ENCODE results near the gene CD19.
"Not testable (repeated sequence)": the region's sequence is repeated elsewhere in the genome, so short reads cannot be mapped to it uniquely, and the experiment has no call there.

The CD19 gene

DNA sequence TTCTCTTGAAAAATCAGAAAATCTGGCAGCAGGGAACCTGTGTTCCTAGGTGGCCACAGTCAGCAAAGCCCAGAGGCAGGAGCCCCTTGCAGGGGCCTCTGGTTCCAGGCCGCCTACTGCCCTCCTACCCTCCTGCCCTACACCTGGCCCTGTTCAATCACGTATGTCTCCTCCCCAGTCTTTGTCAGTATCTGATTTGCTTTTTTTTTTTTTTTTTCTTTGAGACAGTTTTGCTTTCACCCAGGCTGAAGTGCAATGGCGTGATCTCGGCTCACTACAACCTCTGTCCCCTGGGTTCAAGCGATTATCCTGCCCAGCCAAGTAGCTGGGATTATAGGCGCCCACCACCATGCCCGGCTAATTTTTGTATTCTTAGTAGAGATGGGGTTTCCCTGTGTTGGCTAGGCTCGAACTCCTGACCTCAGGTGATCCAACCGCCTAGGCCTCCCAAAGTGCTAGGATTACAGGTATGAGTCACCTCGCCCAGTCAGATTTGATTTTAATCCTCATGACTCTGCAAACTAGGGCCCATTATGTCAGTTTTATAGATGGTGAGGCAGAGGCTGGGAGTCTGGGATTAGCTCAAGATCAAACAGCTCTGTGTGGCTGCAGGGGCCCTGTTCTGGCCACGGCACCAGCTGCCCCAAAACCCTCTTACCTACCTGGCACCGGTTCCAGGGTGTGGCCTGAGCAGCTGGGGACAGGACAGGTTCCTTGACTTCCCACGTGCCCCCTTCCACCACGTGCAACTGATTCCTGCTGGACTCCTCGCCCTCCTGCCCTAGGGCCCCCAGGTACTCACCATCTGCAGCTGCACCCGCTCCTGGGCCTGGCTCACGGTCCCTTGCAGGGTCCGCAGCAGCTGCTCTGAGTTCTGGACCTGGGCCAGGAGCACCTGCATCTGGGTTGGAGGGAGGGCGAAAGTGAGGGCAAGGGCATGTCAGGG is 21.4 kb upstream of the CD19 start:
- DNase-seq = peak; percentile 3

DNA sequence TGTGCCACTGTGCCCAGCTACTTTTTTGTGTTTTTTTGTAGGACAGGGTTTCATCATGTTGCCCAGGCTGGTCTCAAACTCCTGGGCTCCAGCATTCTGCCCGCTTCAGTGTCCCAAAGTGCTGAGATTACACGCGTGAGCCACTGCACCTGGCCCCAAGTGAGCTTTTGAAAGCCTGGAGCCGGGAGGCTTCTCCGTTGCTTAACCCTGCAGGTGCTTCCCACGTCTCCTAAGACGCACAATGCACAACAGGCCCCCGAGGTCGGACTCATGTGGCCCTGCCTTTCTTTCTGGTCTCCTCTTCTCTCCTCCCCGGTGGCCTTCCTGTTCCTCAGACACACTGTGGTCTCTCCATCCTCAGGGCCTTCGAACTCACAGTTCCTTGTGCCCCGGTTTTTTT is 19.2 kb upstream of the CD19 start:
- DNase-seq = no peak

DNA sequence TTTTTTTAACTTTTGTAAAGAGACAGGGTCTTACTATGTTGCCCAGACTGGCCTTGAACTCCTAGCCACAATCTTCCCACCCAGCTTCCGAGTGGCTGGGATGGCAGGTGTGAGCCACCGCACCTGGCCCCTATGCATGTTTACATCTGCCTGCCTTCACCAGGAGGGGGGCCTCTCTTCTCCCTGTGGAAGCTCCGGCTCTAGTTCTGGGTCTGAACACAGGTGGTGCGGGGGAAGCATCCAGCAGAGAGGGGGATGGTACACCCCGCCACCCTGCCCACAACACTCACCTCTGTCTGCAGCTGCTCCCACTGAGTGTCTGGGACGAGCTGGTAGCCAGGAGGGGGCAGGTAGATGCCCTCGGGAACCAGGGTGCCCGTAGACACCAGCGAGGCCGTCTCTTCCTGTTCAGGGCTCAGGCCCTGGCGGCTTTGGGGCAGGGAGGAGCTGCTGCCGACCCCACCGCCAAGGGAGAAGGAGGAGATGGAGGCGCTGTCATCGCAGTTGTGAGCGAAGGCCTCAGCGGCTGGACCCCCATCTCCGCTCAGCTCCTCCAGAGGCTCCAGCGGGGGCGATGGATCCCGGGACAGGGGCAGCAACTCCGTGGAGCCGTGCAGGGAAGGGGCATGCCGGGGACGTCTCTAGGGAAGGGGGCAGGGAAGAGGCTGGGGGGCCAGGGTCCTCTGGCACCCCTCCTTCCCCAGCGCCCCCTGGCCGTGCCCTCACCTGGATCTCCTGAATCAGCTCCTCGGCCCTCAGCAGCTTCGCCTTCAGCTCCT is 17.6 kb upstream of the CD19 start:
- DNase-seq = no peak

DNA sequence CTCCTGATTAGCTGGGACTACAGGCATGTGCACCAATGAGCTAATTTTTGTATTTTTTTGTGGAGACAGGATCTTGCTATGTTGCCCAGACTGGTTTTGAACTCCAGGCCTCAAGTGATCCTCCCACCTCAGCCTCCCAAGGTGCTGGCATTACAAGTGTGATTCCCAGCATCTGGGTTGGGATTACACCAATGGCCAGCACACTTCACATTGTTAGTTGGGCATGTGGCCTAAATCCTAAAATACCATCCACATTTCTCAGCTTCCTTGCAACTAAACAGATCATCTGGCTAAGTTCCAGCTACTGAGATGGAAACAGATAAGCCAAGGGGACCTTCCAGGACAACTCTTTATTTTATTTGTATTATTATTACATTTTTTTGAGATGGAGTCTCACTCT is 16.6 kb upstream of the CD19 start:
- DNase-seq = peak; percentile 74

DNA sequence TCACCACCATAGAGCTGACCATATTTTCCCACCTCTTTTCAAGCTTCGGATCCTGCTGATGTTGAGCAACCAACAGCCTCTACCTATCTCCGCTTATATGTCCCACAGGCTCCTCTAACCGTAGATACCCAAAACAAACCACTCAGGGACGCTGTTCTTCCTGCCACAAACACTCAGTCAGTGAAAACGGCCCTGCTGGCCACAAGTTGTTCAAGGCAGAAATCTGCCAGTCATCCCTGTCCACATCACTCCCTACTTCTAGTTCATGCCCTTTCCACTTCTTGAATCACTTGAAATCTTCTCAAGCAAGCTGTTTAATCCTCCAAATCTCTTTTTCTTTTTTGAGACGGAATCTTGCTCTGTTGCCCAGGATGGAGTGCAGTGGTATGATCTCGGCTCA is 14.7 kb upstream of the CD19 start:
- DNase-seq = no peak

DNA sequence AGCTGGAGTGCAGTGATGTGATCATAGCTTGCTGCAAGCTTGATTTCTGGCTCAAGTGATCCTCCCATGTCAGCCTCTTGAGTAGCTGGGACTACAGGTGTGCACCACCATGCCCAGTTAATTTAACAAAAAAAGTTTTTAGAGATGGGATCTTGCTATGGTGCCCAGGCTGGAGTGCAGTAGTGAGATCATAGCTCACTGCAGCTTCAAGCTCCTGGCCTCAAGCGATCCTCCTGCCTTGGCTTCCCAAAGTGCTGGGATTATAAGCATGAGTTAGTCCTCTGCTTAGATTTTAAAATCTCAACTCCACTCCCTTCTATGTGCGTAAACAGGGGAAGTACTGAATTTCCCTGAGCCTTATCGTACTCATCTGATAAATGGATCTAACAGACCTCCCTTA is 13.1 kb upstream of the CD19 start:
- no peak for DNase-seq

DNA sequence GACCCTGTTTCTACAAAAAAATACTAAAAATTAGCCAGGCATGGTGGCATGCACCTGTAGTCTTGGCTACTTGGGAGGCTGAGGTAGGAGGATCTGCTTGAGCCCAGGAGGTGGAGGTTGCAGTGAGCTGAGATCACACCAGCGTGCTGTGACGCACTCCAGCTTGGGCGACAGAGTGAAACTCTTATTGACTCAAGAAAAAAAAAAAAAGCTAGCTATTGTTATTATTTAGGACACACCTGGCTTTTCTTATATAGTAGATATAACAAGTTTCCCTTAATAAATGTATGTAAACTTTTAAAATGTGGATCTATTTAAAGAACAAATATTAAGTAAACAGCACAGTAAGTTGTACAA is 8.6 kb upstream of the CD19 start:
- DNase-seq = no peak

DNA sequence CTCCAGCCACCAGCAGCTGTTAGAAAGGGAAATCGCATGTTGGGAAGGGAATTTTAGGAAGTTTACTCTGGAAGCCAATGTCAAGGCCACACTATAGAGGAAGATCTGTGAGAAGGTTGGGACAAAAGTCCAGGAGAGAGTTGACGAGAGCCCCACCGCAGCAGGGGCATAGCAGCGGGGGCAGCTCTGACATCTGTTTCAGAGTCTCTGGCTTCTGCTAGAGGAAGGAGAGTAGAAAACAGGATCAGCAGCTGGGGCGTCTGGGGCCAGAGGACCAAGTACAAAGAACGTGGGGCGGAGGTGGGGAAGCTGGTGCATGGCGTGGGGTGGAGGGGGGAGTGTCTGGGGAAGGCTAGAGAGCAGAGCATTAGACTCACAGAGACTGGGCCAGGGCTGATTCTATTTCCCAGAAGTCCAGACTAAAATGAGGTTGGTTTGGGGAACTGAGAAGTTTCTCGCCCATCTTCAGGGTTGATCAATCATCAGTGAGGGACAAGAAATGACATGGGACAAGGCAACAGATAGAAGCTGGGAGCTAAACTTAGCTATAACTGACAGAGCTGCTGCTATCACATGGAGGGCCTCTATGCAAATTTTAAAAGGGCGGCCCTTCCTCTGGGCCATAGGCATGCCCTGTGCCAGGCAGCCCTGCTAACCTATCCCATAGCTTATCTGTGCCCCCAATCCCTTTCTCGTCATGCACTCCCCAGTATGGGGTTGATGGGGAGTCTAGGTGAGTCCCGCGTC is 7.9 kb upstream of the CD19 start:
- DNase-seq = no peak

DNA sequence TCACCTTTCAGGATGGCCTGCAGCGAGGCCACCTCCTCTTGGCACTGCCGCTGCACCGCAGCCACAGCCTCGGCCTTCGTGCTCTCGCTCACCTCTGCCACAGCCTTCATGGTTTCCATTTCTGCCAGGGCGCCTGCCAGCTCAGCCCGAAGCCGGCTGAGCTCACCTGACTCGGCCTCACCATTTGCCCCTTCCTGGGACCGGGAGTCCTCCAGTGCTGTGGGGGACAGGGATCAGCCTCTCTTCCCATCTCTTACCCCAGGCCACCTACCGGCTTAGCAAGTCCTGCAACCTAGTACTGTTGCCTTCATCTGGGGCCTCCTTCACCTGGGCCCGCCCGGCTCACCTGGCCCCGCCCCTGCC is 7.4 kb upstream of the CD19 start:
- no peak for DNase-seq

DNA sequence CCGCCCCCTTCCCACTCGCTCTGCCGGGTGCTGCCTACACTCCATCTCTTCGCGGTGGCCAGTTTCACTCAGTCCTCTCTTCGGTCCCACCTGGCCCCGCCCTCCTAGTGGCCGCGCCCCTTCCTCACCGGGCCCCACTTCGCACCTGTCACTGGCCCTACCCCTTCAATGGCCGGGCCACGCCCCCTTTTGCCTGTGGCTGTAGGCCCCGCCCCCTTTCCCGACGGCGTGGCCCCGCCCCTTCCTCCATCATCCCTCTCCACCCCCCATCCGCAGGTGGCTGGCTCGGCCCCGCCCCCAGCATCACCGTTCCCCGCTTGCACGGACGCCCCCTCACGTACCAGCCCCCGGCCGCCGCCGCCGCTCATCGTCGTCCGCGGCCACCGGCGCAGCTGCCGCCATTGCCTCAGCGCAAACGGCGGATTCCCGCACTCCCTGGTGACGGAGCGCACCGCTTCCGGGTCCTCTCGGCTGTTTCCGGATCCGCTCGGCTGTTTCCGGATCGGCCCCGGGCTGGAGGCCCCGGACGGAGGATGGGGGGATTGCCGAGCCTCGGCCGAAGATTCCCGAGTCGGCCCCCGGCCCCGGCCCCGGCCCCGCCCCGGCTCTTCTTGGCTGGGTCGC is 6.9 kb upstream of the CD19 start, which contains the start of gene RABEP2:
RABEP2 (minus strand) TSS at position 477 of the 624 bp plus-strand sequence; CDS start at position 402, 75 bp downstream.
- peak; percentile 88 for DNase-seq

DNA sequence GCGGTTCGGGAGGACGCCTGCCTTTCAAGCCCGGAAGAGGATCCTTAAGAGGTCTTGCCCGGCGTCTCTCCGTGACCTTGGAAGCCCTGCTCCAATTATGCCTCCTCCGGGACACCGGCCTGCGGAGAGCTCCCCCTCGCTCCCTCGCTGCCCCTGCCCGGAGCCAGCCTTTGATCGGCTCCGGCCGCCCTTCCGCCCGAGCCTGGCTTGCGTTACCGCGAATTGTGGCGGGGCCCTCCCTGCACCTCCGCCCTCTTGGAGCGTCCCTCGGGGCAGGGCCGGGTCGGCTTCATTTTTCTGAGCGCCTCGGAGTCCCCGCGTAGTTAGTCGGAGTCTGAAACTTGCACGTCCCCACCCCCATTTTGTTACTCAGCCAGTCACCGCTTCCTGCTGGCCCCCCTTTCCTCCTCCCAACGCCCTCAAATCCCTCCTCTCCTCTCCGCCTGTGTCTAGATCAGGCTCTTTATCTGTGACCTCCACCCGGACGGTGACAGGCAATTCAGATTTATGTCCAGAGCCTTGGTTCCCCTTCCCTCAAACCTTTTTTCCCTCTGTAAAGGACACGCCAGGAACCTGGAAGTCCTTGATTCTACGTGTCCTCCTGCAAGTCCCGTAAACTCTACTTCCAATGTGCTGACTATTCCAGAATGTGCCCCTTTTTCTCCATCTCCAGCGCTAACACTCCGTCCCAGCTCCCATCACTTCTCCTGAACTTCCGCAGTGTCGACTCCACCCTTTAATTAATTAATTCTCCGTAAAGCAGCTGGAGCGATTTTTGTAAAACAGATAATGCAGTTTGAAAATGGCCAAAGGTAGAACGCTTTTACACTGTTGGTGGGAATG is 6.2 kb upstream of the CD19 start:
- peak; percentile 87 for DNase-seq

DNA sequence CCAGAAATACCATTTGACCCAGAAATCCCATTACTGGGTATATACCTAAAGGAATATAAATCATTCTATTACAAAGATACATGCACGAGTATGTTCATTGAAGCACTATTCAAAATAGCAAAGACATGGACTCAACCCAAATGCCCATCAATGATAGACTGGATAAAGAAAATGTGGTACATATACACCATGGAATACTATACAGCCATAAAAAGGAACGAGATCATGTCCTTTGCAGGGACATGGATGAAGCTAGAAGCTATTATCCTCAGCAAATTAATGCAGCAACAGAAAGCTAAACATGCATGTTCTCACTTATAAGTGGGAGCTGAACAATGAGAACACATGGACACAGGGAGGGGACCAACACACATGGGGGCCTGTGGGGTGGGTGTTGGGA is 5.5 kb upstream of the CD19 start:
- DNase-seq = not testable (repeated sequence)

DNA sequence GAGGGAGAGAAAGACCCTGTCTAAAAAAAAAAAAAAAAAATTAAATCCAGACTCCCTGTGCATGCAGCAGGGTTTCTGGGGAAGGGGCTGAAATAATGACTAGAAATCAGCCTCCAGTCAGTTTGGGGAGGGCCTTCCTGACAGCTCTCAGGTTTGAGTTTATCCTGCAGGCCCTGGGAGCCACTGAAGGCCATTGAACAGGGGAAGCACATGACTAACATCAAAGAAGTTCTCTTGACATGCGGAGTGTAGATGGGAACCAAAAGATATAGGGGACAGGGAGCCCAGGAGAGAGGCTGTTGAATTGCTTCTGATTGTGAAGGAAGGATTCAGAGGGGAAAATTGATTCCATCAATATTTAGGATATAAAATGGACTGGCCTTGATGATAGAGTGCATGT is 4.0 kb upstream of the CD19 start:
- no peak for DNase-seq

DNA sequence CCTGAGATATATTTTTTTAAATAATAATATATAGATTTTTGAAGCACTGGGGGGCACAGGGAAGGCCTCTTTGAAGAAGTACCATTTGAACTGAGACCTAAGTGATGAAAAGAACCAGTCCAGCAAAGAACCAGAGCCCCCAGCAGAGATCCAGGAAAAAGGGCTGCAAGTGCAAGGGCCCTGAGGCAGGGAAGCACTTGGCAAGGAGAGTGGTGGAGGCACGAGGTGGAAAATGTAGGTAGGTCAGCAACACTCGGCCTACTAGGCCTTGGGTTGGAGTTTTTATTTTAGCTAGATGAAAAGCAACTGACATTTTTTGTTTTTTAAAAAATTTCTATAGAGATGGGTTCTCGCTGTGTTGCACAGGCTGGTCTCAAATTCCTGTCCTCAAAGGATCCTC is 1.6 kb upstream of the CD19 start:
- no peak for DNase-seq

DNA sequence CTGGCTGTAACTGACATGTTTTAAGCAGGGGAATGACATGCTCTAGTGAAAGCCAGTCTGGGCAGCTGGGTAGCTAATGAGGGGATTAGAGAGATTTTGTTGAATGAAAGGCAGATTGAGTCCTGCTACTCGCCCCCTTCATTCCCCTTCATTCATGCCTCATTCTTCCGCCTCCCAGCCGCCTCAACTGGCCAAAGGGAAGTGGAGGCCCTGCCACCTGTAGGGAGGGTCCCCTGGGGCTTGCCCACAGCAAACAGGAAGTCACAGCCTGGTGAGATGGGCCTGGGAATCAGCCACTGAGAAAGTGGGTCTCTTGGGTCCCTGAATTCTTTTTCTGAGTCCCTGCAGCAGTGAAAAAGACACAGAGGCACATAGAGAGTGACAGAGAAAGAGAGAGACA is 1.1 kb upstream of the CD19 start:
- no peak for DNase-seq

DNA sequence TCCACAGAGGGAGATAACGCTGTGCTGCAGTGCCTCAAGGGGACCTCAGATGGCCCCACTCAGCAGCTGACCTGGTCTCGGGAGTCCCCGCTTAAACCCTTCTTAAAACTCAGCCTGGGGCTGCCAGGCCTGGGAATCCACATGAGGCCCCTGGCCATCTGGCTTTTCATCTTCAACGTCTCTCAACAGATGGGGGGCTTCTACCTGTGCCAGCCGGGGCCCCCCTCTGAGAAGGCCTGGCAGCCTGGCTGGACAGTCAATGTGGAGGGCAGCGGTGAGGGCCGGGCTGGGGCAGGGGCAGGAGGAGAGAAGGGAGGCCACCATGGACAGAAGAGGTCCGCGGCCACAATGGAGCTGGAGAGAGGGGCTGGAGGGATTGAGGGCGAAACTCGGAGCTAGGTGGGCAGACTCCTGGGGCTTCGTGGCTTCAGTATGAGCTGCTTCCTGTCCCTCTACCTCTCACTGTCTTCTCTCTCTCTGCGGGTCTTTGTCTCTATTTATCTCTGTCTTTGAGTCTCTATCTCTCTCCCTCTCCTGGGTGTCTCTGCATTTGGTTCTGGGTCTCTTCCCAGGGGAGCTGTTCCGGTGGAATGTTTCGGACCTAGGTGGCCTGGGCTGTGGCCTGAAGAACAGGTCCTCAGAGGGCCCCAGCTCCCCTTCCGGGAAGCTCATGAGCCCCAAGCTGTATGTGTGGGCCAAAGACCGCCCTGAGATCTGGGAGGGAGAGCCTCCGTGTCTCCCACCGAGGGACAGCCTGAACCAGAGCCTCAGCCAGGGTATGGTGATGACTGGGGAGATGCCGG is 769 bp downstream of the CD19 start:
- no peak for DNase-seq

DNA sequence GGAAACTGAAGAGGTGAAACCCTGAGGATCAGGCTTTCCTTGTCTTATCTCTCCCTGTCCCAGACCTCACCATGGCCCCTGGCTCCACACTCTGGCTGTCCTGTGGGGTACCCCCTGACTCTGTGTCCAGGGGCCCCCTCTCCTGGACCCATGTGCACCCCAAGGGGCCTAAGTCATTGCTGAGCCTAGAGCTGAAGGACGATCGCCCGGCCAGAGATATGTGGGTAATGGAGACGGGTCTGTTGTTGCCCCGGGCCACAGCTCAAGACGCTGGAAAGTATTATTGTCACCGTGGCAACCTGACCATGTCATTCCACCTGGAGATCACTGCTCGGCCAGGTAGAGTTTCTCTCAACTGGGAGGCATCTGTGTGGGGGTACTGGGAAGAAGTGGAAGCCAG is 1.4 kb downstream of the CD19 start:
- no peak for DNase-seq

DNA sequence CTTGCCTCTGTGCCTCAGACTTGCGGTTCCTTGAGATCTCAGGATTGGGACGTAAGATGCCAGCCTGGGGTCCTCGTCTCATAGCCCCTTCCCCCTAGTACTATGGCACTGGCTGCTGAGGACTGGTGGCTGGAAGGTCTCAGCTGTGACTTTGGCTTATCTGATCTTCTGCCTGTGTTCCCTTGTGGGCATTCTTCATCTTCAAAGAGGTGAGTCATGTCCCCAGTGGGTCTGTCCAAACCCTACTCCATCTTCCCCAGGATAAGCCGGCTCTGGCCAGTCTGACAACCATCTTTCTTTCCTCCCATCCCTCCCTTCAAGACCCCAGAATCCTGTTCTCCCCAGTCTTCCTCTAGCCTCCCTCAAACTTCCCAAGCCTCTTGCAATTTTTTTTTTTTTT is 3.6 kb downstream of the CD19 start:
- DNase-seq = no peak

DNA sequence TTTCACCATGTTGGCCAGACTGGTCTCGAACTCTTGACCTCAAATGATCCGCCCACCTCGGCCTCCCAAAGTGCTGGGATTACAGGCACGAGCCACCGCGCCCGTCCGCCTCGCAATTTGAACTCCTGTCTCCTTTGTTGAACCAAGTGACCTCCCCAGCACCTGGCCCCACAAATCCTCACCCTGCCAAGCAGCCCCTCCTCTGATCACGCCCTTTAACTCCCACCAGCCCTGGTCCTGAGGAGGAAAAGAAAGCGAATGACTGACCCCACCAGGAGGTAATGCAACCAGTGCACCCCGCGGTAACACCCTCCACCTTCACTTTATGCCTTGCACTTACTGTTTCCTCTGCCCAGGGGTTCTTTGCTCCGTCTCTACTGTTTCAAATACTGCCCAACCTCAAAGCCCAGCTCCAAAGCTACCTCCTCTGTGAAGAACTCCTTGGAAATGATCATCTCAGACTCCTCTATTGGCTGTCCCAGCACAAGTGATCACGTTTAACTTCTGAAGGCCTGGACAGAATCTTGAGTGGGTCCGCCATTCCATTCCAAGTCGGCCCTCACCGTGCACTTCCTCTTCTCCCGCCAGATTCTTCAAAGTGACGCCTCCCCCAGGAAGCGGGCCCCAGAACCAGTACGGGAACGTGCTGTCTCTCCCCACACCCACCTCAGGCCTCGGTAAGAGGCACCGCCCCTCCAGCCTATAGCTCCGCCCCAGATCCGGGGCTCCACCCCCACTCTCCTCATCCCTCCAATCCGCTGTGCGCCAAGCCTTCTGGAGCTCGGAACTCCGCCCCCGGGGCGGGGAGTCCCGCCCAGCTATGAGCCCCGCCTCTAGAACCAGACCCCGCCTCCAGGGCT is 4.4 kb downstream of the CD19 start:
- peak; percentile 80 for DNase-seq

DNA sequence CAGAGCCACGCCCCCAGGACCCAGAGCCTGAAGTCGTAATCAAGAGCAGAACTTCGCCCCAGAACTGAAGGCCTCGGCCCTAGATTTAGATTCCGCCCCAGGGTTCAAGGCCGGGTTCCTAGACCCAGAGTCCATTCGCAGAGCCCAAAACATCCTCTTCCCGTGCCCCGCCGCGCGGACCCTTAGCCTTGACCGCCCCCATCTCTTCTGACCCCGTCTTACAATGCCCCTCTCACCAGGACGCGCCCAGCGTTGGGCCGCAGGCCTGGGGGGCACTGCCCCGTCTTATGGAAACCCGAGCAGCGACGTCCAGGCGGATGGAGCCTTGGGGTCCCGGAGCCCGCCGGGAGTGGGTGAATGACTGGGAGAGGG is 5.0 kb downstream of the CD19 start:
- no peak for DNase-seq

All from fibroblast of skin of right biceps (primary cell).